Vagina (tissue), 2 donors: ENCODE data around the gene IL18RAP.

Experiments
- CTCF ChIP-seq, 3 experiments: fragments of 450-650 bp in 2 of 3; fragments of 200-600 bp in 1 of 3; sonication (generic) in 1 of 3; IDR thresholded peaks; one replicate each; pipeline ENCODE4 v1.5.1; 2017 to 2019; ENCODE audit warnings: antibody characterized with exemption in 3 of 3, mild to moderate bottlenecking in 2 of 3, moderate library complexity in 2 of 3
- POLR2A ChIP-seq, 2 donors: fragments of 450-650 bp; IDR thresholded peaks; one replicate each; pipeline ENCODE4 v1.6.1; 2017; ENCODE audit warnings: antibody characterized with exemption in 2 of 2, mild to moderate bottlenecking in 2 of 2, moderate library complexity in 2 of 2
- POLR2AphosphoS5 ChIP-seq, 2 donors: sonication (generic); formaldehyde crosslinking; IDR thresholded peaks; one replicate each; pipeline ENCODE4 v1.9.0; 2017; ENCODE audit warnings: antibody characterized with exemption in 2 of 2, mild to moderate bottlenecking in 2 of 2, low read depth in 1 of 2; ENCODE audit not compliant: insufficient read depth in 1 of 2

- TF ChIP-seq CTCF (IDR thresholded peaks at IDR 0.05) (no peak), POLR2AphosphoS5 (IDR thresholded peaks at IDR 0.05; ENCODE audit: insufficient read depth in 1 of 2, low read depth in 1 of 2) (no peak), POLR2A (IDR thresholded peaks at IDR 0.05) (no peak)
Observed at GRCh38 chr2:102486941-102487702, 64.2 kb downstream of the IL18RAP start.
